Skeletal muscle cell (primary cell): ENCODE measurements around the gene ZNF487.
A peak's percentile ranks its signal among the peaks of the same experiment; 100 is the strongest.
"Not testable (repeated sequence)": the region's sequence is repeated elsewhere in the genome, so short reads cannot be mapped to it uniquely, and the experiment has no call there.

Experiments used
- DNase-seq: peaks from one replicate; pipeline ENCODE4 v3.0.0-alpha.2; 2010; ENCODE audit warnings: low read depth
- H3K4me3 ChIP-seq: 2 replicates; pipeline ENCODE4 v1.5.1; 2011; ENCODE audit warnings: low read depth, mild to moderate bottlenecking, control low read depth, low read length, moderate library complexity

The ZNF487 gene

GRCh38 chr10:43426476-43426875, 10.4 kb upstream of the ZNF487 start:
- not testable (repeated sequence) for DNase-seq, H3K4me3 ChIP-seq

DNA sequence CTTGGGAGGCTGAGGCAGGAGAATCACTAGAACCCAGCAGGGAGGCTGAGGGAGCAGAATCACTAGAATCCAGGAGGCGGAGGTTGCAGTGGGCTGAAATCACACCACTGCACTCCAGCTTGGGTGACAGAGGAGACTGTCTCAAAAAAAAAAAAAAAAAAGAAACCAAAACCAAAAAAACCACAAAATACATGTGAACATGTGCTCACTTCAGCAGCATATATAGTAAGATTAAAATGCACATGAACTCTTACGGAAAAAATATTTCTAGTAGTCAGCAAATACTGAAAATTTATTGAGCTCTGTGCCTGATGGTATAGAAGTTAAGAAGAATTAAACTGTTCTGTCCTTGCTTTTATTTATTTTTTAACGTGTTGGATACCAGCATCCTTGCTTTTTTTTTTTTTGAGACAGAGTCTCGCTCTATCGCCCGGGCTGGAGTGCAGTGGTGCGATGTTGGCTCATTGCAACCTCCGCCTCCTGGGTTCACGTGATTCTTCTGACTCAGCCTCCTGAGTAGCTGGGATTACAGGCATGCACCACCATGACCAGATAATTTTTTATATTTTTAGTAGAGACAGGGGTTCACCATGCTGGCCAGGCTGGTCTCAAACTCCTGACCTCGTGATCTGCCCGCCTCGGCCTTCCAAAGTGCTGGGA, 9.6 kb upstream of the ZNF487 start:
- no peak for DNase-seq
- H3K4me3 ChIP-seq = no peak overlapping the region

GRCh38 chr10:43430926-43431663, 5.8 kb upstream of the ZNF487 start:
- H3K4me3 ChIP-seq = no peak overlapping the region
- no peak for DNase-seq

DNA sequence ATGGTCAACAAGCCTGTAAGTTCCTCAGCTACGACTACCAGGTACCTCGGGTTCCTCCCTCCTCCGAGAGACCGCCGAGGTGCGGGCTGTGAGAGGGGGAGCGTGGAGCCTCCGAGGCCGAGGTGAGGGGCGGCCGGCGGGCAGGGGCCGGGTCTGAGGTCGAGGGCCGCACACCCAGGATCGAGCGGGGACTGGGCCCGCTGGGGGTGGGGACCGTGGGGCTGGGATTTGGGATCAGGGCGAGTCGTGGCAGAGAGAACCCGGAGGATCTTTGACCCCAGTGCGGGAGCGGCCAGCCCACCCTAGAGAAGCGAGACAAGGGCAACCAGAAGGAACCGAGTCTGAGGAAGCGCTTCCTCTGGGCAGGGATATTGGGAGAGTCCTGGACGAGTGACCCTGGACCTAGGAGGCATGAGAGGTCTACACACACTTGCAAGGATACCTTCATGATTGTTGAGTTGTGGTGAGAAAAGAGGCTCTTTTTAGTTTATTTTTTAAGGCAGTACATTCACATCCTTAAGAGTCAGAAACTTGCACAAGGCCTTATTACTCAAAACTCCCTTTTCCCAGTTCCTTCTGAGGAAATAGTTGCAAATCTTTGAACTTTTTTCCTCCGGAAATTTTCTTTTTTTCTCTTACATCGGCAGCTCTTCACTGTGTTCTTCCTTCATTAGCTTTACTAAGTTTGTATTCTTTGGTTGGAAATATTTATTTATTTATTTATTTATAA, 395 bp downstream of the ZNF487 start:
- no peak for DNase-seq
- H3K4me3 ChIP-seq = peak overlapping the region; percentile 73

- no peak overlapping the region for H3K4me3 ChIP-seq
- DNase-seq = no peak
Observed at GRCh38 chr10:43440463-43441134, 3.7 kb downstream of the ZNF487 start.

- DNase-seq = no peak
- no peak overlapping the region for H3K4me3 ChIP-seq
Observed at GRCh38 chr10:43444323-43444722, 7.4 kb downstream of the ZNF487 start.

GRCh38 chr10:43444897-43445466, 8.1 kb downstream of the ZNF487 start:
- H3K4me3 ChIP-seq = no peak overlapping the region
- DNase-seq = no peak

DNA sequence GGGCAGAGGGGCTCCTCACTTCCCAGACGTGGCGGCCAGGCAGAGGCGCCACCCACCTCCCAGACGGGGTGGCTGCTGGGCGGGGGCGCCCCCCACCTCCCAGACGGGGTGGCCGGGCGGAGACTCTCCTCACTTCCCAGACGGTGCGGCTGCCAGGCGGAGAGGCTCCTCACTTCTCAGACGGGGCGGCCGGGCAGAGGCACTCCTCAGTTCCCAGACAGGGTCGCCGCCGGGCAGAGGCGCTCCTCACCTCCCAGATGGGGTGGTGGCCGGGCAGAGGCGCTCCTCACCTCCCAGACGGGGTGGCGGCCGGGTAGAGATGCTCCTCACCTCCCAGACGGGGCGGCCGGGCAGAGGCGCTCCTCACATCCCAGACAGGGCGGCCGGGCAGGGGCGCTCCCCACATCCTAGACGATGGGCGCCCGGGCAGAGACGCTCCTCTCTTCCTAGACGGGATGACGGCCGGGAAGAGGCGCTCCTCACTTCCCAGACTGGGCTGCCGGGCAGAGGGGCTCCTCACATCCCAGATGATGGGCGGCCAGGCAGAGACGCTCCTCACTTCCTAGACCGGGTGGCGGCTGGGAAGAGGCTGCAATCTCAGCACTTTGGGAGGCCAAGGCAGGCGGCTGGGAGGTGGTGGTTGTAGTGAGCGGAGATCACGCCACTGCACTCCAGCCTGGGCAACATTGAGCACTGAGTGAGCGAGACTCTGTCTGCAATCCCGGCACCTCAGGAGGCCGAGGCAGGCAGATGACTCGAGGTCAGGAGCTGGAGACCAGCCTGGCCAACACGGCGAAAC, 9.5 kb downstream of the ZNF487 start:
- not testable (repeated sequence) for H3K4me3 ChIP-seq, DNase-seq

GRCh38 chr10:43448742-43449141, 11.8 kb downstream of the ZNF487 start:
- H3K4me3 ChIP-seq = no peak overlapping the region
- no peak for DNase-seq

DNA sequence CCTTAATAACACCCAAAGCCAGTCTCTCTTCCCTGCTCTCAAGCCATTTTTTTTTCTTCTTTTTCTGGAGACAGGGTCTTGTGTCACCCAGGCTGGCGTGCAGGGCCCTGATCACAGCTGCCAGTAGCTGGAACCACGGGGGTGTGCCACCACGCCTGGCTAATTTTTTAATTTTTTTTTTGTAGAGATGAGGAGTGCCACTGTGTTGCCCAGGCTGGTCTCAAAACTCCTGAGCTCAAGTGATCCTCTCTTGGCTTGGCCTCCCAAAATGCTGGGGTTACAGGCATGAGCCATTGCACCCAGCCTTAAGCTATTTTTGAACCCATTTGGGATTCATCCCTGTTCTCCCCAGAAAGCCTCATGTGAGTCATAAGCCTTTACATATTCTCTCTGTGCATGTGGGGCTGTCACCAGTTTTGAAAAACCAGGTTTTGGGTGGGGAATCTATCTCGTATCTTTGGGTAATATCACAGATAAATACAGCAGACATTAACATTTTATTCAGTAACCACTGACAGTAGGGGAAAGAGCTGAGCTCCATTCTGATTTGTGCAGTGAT, 15.5 kb downstream of the ZNF487 start:
- no peak overlapping the region for H3K4me3 ChIP-seq
- DNase-seq = no peak

GRCh38 chr10:43453266-43453831, 16.4 kb downstream of the ZNF487 start:
- no peak for DNase-seq
- H3K4me3 ChIP-seq = no peak overlapping the region

DNA sequence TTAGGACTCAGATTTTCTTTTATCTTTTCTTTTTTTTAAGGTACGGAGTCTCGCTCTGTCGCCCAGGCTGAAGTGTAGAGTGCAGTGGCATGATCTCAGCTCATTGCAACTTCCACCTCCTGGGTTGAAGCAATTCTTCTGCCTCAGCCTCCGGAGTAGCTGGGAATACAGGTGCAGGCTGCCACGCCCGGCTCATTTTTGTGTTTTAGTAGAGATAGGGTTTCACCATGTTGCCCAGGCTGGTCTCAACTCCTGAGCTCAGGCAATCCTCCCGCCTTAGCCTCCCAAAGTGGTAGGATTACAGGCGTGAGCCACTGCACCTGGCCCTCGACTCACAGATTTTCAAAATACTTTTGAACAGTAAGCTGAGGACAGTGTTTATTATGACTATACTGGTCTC, 17.1 kb downstream of the ZNF487 start:
- DNase-seq, H3K4me3 ChIP-seq: not testable (repeated sequence)

- not testable (repeated sequence) for H3K4me3 ChIP-seq, DNase-seq
Observed at GRCh38 chr10:43456561-43456960, 19.6 kb downstream of the ZNF487 start.

DNA sequence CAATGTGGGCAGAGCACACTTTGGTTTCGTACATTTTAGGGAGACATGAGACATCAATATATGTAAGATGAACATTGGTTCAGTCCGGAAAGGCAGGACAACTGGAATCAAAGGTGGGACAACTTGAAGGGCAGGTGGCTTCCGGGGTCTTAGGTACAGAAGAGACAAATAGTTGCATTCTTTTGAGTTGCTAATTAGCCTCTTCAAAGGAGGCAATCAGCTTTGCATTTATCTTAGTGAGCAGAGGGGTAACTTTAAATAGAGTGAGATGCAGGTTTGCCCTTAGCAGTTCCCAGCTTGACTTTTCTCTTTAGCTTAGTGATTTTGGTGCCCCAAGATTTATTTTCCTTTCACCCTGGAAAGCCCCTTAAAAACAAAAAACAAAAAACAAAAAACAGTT, 21.3 kb downstream of the ZNF487 start:
- no peak for DNase-seq
- no peak overlapping the region for H3K4me3 ChIP-seq

DNA sequence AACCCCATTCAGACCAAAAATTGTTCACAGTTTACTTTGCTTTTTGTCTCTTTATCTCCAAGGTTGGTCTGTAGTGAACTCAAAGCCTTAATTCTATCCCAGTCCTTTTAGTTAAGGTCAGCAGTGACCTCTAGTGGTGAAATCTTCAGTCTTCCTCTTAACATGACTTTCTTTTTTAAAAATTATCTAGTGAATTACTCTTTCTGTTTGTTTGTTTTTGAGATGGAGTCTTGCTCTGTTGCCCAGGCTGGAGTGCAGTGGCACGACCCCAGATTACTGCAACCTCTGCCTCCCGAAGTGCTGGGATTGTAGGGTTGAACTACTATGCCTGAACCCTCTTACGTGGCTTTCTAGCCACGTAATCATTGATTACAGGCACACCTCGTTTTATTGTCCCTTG, 25.0 kb downstream of the ZNF487 start:
- no peak overlapping the region for H3K4me3 ChIP-seq
- peak; percentile 42 for DNase-seq

DNA sequence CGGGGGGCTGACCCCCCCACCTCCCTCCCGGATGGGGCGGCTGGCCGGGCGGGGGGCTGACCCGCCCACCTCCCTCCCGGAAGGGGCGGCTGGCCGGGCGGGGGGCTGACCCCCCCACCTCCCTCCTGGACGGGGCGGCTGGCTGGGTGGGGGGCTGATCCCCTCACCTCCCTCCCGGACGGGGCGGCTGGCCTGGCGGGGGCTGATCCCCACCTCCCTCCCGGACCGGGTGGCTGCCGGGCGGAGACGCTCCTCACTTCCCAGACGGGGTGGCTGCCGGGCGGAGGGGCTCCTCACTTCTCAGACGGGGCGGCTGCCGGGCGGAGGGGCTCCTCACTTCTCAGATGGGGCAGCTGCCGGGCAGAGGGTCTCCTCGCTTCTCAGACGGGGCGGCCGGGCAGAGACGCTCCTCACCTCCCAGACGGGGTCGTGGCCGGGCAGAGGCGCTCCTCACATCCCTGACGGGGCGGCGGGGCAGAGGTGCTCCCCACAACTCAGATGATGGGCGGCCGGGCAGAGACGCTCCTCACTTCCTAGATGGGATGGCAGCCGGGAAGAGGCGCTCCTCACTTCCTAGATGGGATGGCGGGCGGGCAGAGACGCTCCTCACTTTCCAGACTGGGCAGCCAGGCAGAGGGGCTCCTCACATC, 28.3 kb downstream of the ZNF487 start:
- DNase-seq = not testable (repeated sequence)

GRCh38 chr10:43465736-43466120, 28.8 kb downstream of the ZNF487 start:
- DNase-seq, H3K4me3 ChIP-seq: not testable (repeated sequence)

More for the DNA sequence above, 28.3 kb downstream of the ZNF487 start:
- not testable (repeated sequence) for H3K4me3 ChIP-seq

DNA sequence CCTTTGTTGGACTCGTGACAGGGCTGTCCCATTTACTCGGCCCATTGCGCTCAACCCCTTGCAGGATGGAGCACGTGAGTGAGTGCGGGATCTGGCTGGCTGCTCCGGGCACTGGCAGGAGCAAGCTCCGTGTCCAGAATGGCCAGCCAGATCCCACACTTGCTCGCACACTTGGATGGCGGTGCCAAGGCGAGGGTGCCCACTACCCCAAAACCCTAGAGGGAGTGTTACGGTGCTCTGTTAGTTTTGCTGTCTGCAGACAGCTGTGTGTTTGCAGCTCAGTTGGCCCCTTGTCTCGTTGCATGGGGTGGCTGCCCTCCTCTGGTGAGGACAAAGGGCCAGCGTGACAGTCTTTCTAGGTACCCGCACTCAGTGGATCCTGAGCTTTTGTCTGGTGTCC, 34.2 kb downstream of the ZNF487 start:
- H3K4me3 ChIP-seq = no peak overlapping the region
- no peak for DNase-seq
